ENCODE results near the gene NANOS3.
A peak's percentile ranks its signal among the peaks of the same experiment; 100 is the strongest.

Gene NANOS3

GRCh38 chr19:13864667-13865570, 12.0 kb upstream of the NANOS3 start:
- DNase-seq = no peak

DNA sequence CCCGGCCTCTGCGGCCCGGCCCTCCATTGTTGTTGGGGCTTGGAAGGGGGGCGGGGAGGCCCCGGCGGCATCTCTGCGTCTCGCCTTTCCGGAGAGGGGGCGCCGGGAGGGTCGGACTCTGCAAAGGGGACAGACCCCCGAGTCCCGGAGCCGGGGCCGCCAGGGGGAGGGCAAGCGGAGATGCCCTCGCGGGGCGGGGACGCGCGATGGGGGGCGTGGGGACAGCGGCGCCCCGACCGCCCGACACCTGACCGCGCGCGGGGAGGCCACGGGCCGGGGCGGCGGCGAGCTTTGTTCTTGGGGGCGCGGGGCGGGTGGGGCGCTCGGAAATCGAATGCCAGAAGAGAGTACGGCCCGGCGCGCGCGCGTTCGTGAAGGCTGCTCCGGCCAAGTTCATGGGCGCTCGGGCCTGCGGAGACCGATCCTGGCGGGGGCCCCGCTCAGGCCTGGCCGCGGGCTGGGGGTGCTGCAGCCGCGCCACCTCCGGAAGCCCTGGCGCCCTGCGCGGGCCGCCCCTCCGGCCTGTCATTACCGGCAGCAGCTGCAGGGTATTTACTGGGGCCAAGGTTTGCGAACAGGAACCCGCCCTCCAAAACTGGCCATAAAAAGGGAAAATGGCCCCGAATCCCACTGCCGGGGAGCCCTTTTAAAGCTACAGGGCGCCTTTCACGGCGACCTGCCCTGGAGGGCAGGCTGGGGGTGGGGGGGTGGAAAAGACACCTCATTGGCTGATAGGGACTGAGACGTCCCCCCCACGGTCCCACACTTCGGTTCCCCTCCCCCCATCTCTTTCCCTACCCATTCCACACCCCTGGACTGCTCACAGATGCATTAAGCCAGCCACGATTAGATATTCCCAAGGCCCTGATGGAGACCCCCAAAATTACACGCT, 11.1 kb upstream of the NANOS3 start:
- DNase-seq = no peak

DNA sequence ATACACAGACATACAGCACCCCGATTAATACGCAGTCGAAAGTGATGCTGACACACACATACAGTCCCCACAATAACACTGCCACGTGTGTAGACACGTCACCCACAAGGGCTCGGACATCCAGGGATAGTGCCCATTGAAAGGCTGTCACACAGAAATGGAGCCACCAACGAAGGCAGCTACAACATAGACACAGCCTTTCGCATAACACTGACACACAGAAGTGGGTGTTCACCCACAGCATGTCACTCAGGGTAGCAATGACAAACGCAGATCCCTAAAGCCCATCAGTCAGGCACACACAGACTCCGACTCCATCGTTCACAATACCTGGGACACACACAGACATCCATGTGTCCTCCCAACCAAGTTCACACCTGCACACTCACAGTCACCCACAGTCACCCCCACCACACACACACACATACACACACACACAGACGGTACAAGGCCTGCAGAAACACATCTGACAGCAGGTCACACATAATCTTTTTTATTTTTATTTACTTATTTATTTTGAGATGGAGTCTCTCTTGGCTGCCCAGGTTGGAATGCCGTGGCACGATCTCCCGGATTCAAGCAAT, 10.4 kb upstream of the NANOS3 start:
- DNase-seq = no peak

GRCh38 chr19:13868663-13869062, 8.3 kb upstream of the NANOS3 start:
- DNase-seq = no peak

- no peak for DNase-seq
Observed at GRCh38 chr19:13869281-13869680, 7.7 kb upstream of the NANOS3 start.

- no peak for DNase-seq
Observed at GRCh38 chr19:13870873-13871272, 6.1 kb upstream of the NANOS3 start.

GRCh38 chr19:13872339-13872694, 4.6 kb upstream of the NANOS3 start:
- no peak for DNase-seq

DNA sequence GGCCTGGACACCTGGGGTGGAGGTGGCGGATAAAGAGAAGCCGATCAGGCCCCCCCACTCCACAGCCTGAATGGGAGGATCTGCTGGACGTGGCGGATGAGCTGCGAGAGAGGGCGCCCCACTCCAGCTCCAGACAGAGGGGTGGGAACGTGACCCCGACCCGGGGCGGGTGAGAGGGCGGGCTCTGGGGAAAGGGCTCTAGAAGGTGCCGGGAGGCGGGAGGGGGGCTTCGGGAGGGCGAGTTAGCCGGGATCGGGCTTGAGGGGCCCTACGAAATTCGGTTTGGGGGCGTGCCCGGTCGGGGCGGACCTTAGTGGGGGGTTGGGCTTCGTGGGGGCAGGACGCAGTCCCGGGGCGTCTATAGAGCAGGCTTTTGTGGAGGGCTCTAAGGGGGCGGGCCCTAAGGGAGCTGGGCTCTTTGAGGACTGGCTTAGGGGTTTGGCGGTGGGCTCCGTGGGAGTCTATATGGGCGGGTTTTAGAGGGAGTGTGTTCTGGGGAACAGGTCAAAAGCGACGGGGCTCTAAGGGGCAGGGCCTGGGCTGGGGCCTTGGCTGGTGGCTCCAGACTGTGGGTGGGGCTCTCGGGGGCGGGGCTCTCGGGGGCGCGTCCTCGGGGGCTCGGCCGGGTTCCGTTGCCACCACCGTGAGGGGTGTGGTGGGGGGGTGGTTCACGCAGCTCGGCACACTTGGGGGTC, 4.1 kb upstream of the NANOS3 start:
- no peak for DNase-seq

DNA sequence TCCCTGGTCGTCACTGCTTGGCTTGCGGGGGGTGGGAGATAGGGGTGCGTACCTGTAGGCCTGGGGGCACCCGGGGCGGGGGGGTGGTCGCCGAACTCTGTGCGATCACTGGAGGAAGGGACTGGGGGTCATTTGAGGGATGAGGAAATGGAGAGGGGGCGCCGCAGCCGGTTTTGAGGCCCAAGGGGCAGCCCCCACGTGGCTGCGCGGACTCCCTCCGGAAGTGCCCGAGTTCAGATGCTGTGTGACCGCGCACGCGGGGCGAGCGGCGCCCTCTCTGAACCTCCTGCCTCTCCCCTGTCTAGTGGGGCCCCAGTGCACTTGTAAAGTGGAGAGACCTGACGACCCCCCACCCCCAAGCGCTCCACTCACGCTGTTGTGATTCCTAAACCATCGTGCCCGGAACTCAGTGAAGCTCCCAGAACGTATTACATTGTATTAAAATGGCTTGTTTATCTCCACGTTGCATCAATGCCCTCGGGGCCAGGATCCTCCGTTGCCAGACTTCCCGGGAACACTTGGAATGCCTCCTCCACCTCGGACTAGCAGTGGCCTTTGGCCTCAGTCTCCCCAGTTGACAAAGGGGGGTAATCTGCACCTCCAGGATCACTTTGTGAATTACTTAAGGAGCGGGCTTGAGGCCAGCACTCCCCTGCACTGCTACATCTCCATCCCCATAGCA, 3.0 kb upstream of the NANOS3 start:
- no peak for DNase-seq

DNA sequence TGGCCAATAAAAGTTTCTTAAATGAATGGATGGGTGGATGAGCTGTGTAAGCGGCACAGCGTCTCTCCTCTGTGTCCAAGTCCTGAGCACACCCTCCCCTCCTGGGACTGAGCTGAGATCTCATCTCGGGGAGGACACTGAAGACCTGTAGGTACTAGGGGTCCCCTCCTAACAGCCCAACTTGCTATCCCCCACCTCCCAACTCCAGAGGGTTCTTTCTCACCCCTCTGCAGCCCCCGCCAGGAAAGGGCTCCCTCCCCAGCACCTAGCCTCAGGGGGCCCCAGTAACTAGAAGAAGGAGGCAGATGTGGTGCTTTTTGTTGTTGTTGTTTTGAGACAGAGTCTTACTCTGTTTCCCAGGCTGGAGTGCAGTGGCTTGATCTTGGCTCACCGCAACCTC, 1.1 kb upstream of the NANOS3 start:
- DNase-seq = no peak

GRCh38 chr19:13877303-13877702, 369 bp downstream of the NANOS3 start:
- no peak for DNase-seq

- DNase-seq = peak; percentile 88
Observed at GRCh38 chr19:13880059-13881043, 3.4 kb downstream of the NANOS3 start.

DNA sequence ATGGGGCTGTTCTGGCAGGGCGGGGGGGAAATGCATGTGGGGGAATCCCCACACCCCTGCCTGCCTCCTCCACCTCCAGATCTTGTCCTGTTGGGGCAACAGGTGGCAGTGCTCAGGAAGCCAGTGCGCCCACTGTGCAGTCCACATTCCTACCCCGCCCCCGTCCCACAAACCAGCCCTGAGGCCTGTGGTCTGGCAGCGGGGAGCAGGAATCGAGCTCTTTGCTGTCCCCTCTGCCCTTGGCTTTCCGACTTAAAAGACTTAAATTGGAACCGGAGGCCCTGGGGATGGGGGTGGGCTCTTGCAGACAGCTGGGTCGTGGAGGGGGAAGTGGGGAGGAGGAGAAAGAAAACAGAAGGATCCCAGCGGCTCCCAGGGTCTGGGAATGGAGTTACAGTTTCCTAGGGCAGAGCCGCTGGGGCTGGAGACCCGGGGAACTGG, 4.3 kb downstream of the NANOS3 start:
- DNase-seq = no peak

- no peak for DNase-seq
Observed at GRCh38 chr19:13881692-13882418, 4.9 kb downstream of the NANOS3 start.

- DNase-seq = no peak
Observed at GRCh38 chr19:13882419-13882795, 5.5 kb downstream of the NANOS3 start.

- no peak for DNase-seq
Observed at GRCh38 chr19:13882836-13883235, 5.9 kb downstream of the NANOS3 start.

DNA sequence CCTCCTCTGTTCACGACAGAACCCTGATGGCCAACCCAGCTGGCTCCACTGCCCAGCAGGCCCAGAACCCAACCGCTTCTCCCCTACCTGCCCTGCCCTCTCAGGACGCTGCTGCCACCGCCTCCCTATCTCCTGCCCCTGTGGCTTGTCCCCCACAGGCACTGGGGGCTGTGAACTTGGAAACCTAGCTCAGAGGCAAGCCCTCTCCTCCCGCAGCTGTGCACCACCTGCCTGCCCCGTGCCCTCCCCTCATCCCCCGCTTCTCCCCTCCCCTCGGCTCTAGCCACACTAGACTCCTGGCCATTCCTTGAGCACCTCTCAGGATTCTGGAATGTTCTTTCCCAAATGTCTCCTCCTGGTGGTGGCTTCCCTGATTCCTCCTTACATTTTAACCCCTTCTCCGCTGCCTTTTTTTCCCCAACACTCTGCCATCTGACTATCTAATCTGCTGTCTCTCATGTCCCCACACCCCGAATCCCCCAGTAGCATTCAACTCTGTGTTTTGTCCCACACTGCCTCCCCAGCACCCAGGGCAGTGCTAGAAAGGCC, 6.7 kb downstream of the NANOS3 start:
- no peak for DNase-seq

DNA sequence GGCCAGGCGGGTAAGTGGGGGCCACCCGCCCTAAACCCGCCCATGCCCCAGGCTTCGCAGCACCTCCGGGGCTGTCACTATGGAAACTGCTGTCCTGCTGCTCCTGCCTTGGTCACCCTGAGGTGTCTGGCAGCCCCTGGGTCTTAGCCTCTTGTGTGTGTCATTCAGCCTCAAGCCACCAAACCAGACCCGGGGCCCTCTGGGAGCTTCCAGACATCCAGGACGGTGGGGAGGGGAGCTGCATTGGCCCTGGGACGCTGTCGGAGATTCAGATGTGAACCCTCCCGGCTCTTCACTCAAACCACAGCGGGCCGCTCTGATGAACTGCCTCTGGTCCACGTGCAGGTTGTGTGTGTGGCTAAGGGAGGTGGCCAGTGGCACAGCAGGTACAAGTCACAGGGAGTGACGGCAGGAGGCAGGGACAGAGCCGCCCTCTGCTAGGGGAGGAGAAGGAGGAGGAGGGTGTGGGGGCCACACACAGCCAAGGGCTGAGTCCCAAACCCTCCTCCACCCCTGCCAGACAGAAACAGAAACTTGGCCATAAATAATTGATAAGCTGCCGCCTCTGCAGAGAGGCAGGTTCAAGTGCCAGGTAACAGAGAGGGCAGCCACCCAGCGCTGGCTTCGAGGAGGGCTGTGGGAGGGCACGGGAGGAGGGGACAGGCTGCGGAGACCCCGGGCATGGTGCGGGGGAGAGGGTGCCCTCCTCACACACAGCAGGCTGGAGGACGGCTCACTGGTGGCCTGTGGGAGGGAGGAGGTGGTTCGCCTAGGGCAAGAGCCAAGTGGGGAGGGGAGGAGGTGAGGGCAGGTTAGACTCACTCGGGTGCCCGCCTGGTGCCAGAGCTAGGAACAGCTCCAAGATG, 8.0 kb downstream of the NANOS3 start:
- no peak for DNase-seq

DNA sequence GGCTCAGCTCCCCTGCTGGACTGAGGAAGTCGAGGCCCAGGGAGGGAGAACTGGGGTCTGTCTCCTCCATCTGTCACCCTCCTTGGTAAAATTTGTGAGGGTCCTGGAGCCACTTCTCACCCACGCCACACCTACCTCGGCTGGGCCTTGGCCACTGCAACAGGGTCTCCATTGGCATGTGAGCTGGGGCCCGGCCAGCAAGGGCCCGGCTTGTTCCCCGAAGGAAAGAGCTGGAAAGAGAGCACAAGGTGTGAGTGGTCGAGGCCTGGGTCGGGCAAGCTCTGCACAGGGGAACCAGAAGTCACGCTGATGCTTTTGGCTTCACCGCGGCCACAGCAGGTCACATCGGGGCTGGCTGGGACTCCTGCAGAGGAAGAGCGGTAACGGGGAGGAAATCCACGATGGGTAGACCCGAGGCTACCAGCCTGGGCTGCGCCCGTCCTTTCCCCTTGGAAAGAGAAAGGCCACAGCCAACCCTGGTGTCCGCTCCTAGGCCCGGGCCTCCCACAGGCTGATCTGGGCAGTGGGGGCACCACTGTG, 9.0 kb downstream of the NANOS3 start:
- no peak for DNase-seq

Data from NCI-H446 treated with DMSO at 0.1 percent for 48 hours (cell line).